ENCODE results near the gene CAMK1D.

GRCh38 chr10:12531305-12532220, 182.2 kb downstream of the CAMK1D start:
- TF ChIP-seq EZH2 (IDR thresholded peaks at IDR 0.05; ENCODE audit: low read depth), result no peak
- no peak for TF ChIP-seq CTCF (conservative IDR thresholded peaks at IDR 0.05)

All from PC-9 (cell line).